ENCODE data around the gene THOP1. TPM values are rescaled to one million over a fixed set of nuclear protein-coding genes. Genes with fewer than 3 reads are reported as not detected.

Gene THOP1
- total and polyA plus RNA-seq, 10 of the 15 experiments (the other 5 are each of a cell fraction or from before 2014, with no cell fraction given) = 1.9 to 270 (median 169) TPM

DNA sequence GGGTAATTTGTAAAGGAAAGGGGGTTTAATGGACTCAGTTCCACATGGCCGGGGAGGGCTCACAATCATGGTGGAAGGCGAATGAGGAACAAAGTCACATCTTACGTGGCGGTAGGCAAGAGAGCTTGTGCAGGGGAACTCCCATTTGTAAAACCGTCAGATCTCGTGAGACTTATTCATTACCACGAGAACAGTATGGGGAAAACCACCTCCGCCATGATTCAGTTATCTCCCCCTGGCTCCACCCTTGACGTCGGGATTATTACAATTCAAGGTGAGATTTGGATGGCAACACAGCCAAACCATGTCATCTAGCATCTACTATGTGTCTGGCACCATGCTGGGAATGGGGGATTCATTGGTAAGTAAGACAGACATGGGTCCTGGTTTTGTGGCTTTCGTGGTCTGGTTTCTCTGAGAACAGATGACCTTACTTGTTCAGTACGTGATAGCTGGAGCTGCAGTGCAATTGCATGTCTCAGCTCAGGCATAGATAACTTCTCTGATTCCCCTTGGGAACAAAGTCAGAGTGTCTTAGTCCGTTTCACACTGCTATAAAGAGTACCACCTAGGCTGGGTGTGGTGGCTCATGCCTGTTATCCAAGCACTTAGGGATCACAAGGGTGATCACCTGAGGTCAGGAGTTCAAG lies 42.7 kb downstream of the THOP1 start:
- Histone ChIP-seq H3K9ac (ENCODE audit: control insufficient read depth, insufficient read depth, low read length) (no peak overlapping the region), H3K27ac (ENCODE audit: control insufficient read depth, insufficient read depth) (no peak overlapping the region), H3K36me3 (ENCODE audit: control insufficient read depth in 2 of 2, insufficient read depth in 2 of 2, low read length in 1 of 2) (no peaks in the 10 kb centered on the region), H2AFZ (ENCODE audit: control insufficient read depth, low read depth, low read length) (peak overlapping the region; percentile 45), H3K4me2 (ENCODE audit: control insufficient read depth, insufficient read depth) (no peak overlapping the region), H3K9me3 (replicated peaks; ENCODE audit: control insufficient read depth, insufficient read depth, low read length) (peaks cover 11% of the 10 kb centered on the region; the same call in 2 of the 3 replicates), H3K4me3 (no peak overlapping the region), H4K20me1 (ENCODE audit: control insufficient read depth, insufficient read depth) (no peaks in the 10 kb centered on the region), H3K27me3 (replicated peaks in 1 of 2; ENCODE audit: control insufficient read depth in 2 of 2, insufficient read depth in 2 of 2, low read length in 1 of 2) (no peaks in the 10 kb centered on the region), H3K79me2 (ENCODE audit: control insufficient read depth, insufficient read depth, low read length) (no peaks in the 10 kb centered on the region), H3K4me1 (ENCODE audit: control insufficient read depth, insufficient read depth, low read length) (no peaks in the 10 kb centered on the region)
- no TSS peak for BruUV-seq (replicated peaks)
- 24% methylated on average over 13 of the region's 13 CpGs for WGBS (ENCODE audit: insufficient coverage, insufficient replicate concordance, low lambda C conversion rate, missing lambda C conversion rate)
- ChIA-PET SMC1A (ENCODE audit: uncharacterized antibody, unreplicated experiment) (interaction anchor here (1.4 kb wide), 1 partner anchor 29 kb away, joined by 3 read pairs; no protein-coding TSS in a partner anchor), CTCF (interaction anchor here (1.1 kb wide), 1 partner anchor 59 kb away, joined by 3 read pairs; no protein-coding TSS in a partner anchor), RAD21 (ENCODE audit: unreplicated experiment) (interaction anchor here (0.7 kb wide), 1 partner anchor 27 kb away, joined by 3 read pairs; no protein-coding TSS in a partner anchor), POLR2A (no interaction called here)
- in situ Hi-C loops (cut with MboI) (no loop called here), intact Hi-C loops (cut with micrococcal nuclease; ENCODE audit: unreplicated experiment) (no loop called here)
- ATAC-seq (peak; percentile 65), DNase-seq (ENCODE audit: low read depth, low spot score) (peak; percentile 36), FAIRE-seq (no peak)
- TF ChIP-seq NBN (IDR thresholded peaks at IDR 0.05) (no peak), CBX3 (IDR thresholded peaks at IDR 0.05; ENCODE audit: borderline replicate concordance, low read depth) (no peak), ESRRA (IDR thresholded peaks at IDR 0.05; ENCODE audit: low read length) (no peak), TAF1 (IDR thresholded peaks at IDR 0.05; ENCODE audit: borderline replicate concordance, low read depth, low read length) (no peak), ZSCAN29 (IDR thresholded peaks at IDR 0.05) (no peak), ZNF622 (IDR thresholded peaks at IDR 0.05) (no peak), SUZ12 (IDR thresholded peaks at IDR 0.05; ENCODE audit: unreplicated experiment) (no peak), KLF5 (IDR thresholded peaks at IDR 0.05; ENCODE audit: partially characterized antibody) (no peak), SMAD5 (IDR thresholded peaks at IDR 0.05; ENCODE audit: low read depth) (no peak), EP300 (IDR thresholded peaks at IDR 0.05; ENCODE audit: borderline replicate concordance in 1 of 2, control insufficient read depth in 1 of 2, low read depth in 2 of 2, low read length in 2 of 2) (no peak), NRF1 (conservative IDR thresholded peaks at IDR 0.05; ENCODE audit: low read depth, low read length) (no peak), PAX5 (IDR thresholded peaks at IDR 0.05; ENCODE audit: borderline replicate concordance, low read depth, low read length) (no peak), MEF2A (IDR thresholded peaks at IDR 0.05; ENCODE audit: insufficient read depth, low read depth, low read length) (no peak), TCF12 (IDR thresholded peaks at IDR 0.05; ENCODE audit: low read depth, low read length) (no peak), RUNX3 (IDR thresholded peaks at IDR 0.05; ENCODE audit: low read length) (peak; percentile 71), RAD51 (IDR thresholded peaks at IDR 0.05) (no peak), RB1 (IDR thresholded peaks at IDR 0.05; ENCODE audit: borderline replicate concordance) (no peak), PAX8 (IDR thresholded peaks at IDR 0.05) (no peak)
- TF ChIP-seq, protein P1, sequence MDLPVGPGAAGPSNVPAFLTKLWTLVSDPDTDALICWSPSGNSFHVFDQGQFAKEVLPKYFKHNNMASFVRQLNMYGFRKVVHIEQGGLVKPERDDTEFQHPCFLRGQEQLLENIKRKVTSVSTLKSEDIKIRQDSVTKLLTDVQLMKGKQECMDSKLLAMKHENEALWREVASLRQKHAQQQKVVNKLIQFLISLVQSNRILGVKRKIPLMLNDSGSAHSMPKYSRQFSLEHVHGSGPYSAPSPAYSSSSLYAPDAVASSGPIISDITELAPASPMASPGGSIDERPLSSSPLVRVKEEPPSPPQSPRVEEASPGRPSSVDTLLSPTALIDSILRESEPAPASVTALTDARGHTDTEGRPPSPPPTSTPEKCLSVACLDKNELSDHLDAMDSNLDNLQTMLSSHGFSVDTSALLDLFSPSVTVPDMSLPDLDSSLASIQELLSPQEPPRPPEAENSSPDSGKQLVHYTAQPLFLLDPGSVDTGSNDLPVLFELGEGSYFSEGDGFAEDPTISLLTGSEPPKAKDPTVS (IDR thresholded peaks at IDR 0.05; ENCODE audit: low read depth, low read length) = no peak
- TF ChIP-seq, protein P2, sequence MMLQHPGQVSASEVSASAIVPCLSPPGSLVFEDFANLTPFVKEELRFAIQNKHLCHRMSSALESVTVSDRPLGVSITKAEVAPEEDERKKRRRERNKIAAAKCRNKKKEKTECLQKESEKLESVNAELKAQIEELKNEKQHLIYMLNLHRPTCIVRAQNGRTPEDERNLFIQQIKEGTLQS (IDR thresholded peaks at IDR 0.05; ENCODE audit: borderline replicate concordance, extremely low read depth, low read depth, low read length) = no peak
- TF ChIP-seq, protein P3, sequence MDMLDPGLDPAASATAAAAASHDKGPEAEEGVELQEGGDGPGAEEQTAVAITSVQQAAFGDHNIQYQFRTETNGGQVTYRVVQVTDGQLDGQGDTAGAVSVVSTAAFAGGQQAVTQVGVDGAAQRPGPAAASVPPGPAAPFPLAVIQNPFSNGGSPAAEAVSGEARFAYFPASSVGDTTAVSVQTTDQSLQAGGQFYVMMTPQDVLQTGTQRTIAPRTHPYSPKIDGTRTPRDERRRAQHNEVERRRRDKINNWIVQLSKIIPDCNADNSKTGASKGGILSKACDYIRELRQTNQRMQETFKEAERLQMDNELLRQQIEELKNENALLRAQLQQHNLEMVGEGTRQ (IDR thresholded peaks at IDR 0.05; ENCODE audit: borderline replicate concordance, low read depth, low read length) = no peak
- TF ChIP-seq, protein P4, sequence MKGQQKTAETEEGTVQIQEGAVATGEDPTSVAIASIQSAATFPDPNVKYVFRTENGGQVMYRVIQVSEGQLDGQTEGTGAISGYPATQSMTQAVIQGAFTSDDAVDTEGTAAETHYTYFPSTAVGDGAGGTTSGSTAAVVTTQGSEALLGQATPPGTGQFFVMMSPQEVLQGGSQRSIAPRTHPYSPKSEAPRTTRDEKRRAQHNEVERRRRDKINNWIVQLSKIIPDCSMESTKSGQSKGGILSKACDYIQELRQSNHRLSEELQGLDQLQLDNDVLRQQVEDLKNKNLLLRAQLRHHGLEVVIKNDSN (IDR thresholded peaks at IDR 0.05; ENCODE audit: borderline replicate concordance, extremely low read length, insufficient read depth, low read depth, low read length) = no peak

Measured in GM12878 (cell line).